HG03460 (cell line): Measurements from ENCODE around the gene HDAC7.

Experiments
- ATAC-seq: cut with Tn5 transposase; IDR thresholded peaks from one replicate; pipeline ENCODE4 v1.9.1; 2021; ENCODE audit not compliant: unreplicated experiment

Gene HDAC7

DNA sequence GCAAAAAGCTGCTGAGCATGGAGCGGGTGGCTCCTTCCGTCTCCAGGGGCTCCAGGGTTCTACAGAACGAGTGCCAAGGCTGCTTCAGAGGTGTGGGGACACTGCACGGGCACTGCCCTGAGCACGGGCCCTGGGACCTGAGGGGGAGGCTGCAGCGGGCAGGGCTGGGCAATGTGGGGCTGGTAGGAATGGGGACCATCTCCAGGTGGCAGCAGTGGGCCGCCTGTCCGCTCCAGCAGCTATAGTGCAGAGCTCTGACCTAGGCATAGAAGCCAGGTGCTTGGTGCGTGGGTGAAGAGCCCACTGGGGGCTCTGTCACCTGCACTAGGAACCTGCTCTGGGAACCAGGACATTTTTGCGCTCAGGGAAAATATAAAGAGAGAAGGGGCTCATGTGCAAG lies 22.3 kb downstream of the HDAC7 start:
- ATAC-seq = no peak

GRCh38 chr12:47795814-47796411 lies 23.8 kb downstream of the HDAC7 start:
- ATAC-seq = no peak

DNA sequence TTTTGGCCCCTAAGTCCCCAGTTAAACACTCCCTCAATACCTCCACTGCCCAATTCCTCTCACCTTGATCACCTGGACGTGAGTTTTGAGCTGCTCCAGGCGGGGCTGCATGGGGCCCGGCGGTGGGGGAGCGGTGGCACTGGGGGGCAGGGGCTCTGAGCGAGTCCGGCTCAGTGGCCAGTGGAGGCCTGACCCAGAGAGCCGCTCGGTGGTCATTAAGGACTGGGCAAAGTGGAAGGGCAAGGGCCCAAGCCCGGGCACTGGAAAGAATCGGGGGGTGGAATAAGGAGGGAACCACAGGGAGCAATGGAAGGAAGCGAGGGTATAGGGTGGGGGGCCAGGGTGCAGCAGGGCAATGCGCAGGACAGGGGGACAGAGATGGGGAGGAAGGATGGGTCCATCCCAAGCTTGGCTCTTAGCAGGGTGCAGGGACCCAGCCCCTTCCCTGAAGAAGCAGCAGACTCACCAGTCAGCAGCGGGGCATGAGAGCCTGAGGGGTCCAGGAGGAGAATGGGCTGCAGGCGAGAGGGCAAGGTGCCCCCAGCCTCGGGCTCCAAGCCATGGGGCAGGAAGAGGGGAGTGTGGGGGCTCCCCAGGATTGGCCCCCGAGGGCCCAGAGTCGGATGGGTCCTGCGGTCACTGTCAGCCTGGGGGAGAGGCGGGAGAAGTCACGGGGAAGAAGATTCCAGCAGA lies 24.4 kb downstream of the HDAC7 start:
- no peak for ATAC-seq

DNA sequence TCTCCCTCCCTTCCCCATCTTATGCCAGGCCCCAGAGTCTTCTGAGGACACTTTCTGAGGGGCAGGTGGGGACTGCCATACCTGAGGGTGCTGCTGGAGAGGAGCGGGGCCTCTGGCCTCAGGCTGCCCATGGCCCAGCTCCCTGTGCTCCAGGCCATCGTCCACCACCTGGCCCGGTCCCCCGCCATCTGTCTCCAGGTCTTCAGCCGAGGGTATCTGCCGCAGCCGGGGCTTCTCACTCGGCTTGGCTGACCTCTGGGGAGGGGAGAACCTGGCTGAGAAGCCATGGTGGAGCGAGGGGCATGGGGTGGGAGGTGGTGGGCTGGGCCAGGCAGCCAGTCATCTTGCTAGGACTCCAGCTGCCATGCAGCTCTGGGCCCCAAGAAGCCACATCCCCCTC lies 25.0 kb downstream of the HDAC7 start:
- no peak for ATAC-seq

DNA sequence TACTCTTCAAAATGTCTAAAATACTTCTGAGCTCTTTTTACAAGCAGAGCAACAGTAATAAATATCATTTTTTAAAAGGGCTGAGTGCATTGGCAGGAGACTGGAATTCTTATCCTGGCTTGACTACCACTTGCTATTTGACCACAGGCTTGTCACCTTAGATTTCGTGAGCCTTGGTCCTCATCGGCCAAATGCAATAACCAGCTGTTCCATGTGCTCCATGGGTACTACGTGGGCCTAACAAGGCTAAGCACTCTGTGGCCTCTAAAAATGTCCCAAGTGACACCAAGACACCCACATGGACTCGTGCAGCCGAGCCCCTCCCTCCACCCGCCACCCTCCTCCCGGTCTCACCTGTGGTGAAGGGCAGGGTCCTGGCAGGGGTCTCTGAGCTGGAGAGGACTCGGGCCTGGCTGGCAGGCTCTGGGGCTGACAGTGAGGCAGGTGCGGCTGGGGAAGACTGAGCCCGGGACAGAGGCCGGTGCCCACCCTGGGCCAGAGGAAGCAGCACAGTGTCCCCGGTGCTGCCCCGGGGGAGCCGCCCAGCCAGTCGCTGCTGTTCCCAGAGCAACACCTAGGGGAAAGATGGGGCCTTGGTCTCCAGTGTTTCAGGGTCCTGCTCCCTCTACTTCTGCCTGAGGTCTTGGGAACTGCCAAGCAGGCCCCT lies 26.6 kb downstream of the HDAC7 start:
- no peak for ATAC-seq

- no peak for ATAC-seq
Observed at GRCh38 chr12:47791874-47792273, 27.8 kb downstream of the HDAC7 start.

DNA sequence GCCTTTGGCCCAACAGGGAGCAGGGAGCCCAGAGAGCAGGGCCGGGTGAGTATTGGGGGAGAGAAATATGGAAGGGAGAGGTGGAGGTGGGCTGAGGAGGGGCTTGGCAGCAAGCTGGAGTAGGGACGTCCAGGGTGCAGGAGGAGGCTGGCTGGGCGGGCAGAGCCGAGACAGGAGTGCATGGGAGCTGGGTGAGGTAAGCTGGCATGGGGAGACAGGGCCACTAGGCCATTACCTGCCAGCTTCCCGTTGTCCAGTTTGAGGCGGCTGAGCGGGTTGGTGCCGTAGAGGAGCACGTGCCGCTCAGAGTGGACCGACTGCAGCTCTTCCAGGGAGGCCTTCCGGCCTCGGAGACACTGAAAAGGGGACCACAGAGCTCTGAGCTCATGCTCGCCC lies 28.4 kb downstream of the HDAC7 start:
- ATAC-seq = no peak

DNA sequence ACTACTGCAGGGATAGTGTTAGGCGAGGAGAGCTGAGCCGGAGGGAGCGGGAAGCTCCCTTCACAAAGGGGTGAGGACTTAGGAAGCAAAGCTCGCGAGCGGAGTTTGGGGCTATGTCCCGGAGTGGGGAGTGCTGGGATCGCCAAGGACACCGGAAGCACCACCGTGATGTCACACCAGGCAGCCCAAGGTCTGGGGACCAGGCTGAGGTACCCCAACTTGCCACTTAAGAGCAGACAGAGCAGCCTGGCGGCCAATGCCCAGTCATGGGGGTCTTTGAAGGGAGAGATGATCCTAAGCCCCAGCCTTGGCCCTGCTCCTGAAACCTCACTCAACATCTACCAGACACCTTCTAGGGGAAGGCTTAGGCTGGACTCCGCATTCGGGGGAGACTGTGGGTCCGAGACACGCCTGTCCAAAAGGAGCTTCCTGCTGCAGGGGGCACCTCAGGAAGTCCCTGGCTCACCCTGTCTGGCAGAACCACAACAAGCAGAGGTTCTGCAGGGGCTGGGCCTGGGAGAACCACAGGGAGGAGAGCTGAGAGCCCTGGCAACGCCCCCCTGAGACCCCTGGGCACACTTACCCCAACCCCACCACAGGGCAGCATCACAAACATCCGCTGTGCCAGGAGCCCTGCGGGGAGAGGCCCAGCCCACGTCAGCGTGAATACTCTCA lies 28.9 kb downstream of the HDAC7 start:
- no peak for ATAC-seq

DNA sequence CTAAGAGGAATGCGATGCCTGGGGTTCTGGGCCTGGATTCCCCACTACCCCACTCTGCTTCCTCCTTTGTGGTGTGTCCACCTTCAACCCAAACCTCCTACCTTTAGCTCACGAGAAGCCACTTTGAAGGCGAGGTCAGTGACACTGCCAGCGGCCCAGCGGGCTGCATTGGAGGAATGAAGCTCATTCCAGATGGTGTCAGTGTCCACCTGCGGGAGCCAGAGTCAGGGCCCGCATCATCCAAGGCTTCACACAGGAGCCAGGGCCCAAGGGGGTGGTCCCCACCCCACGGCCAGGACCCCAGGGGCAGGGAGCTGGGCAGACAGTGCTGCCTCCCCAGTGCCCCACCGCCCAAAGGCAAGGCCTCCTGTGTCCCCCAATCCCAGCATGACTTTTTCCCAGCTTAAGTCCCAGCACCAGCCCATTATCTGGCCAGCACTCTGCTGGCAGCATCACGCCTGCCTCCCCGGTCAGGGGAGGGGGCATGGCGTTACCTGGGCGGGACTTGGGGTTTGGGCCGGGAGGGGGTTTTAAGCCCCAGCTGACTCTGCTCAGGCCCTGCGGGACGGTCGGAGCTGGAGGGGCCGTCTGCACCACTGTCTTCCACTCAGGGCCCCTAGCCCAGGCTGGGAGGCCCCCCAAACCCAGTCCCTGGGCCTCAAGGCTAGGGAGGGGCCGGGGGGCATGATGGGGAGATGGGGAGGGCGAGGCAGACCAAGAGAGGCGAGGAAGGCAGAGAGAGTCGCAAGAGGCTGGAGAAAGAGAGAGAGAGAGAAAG lies 29.8 kb downstream of the HDAC7 start:
- ATAC-seq = no peak

- no peak for ATAC-seq
Observed at GRCh38 chr12:47789141-47789540, 30.6 kb downstream of the HDAC7 start.

GRCh38 chr12:47787596-47788319 lies 31.9 kb downstream of the HDAC7 start:
- no peak for ATAC-seq

DNA sequence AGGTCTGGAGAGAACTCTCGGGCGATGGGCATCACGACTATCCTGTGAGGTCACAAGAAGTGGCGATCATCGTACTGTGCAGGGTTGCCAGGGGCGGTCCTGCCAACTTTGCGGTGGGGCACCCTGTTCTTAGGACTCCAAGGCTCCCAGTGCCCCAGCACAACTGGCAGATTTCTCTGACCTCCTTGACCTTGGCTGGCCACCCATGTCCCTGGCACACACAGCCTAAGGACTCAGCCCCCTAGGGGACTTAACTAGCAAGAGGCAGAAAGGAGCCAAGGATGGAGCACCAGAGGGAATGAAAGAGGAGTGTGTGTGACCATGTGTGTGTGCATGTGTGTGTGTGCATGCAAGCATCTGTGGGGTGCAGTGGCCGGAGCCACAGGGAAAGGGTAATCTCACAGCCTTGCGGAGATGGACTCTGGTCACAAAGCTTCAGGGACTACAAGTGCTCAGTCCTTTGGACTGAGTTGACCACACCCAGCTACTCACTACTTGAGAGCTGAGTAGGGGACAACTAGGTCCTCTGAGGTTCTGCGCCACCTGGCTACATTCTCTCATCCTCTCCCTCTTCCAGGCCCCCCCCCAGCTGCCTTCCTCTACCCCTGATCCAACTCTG lies 32.9 kb downstream of the HDAC7 start:
- no peak for ATAC-seq

GRCh38 chr12:47785887-47786661 lies 33.6 kb downstream of the HDAC7 start:
- ATAC-seq = no peak

DNA sequence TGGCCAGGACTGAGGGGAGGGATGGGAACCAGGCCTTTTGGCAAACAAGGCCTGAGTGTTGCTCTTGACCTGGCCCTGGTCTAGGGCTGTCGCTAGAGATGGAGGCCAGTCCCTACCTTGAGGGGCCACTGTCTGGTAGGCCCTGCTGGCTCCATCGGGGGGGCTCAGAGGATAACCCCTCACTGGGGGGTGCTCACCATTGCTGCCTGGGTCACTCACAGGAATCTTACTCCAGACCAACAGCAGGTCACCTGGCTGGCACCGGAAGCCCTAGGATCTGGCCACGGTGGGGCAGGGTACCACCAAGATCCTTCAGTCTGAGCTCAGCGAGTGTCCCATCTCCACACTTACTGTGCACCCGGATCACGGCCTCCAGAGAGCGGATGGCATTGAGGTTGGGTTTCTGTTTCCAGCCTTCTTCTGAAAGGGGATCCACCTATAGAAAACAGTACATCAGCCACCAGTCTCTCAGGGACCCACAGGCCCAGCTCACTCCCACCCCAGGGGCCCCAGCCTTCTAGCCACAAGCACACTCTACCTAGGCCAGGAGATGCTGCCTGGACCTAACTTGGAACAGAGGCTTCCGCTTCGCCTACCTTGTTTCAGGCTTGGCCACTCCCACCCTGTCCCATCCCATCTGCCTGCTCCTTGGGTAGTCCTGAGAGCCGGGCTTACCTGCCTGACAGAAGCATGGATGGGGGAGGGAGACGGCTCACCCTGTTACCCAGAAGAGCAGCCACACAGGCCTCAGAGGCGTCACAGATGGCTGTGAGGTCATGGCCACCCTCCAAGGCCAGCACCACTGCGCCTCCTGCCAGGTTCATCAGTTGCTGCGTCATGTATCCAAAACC lies 34.4 kb downstream of the HDAC7 start:
- no peak for ATAC-seq

DNA sequence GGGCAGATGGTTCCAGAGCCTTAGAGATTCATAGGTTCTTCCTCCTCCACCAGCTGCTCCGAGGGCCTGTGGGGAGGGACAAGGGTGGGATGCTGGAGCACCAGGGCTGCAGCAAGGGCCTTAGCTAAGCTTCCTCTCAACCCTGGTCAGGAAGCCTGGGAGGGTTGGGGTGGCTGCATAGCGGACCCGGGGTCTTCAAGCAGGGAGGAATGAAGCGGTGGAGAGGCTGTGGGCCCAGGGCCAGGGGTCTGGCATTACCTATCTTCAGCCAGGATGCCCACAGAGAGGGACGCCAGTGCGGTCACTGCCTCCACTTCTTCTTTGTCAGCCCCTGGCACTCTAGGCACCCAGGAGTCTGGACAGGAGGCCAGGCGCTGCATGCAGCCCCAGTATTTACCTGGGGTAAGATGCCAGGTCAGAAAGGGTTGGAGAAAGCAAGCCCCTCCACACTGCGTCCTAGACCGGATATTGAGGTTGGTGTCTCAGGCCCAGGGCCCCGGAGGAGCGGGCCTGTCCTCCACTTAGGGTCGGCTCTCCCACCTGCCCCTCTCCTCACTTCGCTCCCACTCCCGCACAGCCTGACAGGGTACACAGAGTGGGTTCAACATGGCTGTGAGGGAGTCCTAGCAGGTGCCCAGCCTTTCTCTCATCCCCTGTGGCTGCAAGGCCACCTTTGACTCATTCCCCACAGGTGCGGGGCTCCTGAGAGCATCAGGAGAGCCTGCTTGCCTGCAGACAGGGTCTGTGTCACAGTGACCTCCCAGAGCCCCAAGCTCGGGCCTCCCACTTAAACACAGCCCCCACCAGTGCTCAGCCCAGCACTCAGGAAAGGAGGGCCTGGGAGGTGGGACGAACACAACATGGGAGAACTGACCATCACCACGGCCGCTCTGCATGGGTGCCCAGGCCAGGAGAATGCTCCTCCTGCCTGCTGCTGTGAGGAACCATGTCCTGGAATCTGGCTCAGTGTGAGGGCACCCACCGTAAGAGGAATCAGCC lies 35.6 kb downstream of the HDAC7 start:
- ATAC-seq = no peak

GRCh38 chr12:47783024-47783755 lies 36.5 kb downstream of the HDAC7 start:
- ATAC-seq = no peak
